HCT116 (cell line): Measurements from ENCODE around the gene IFIT3. TPM values are rescaled to one million over a fixed set of nuclear protein-coding genes. Genes with fewer than 3 reads are reported as not detected.

Source experiments
- ATAC-seq: fragments of 200-7000 bp; cut with Tn5 transposase; 2 replicates; pipeline ENCODE4 v1.9.1; 2020; ENCODE audit warnings: mild to moderate bottlenecking, moderate library complexity
- BruUV-seq: library from RNA; stranded (reverse); fragments of 400-500 nt; replicated peaks from 2 replicates; lab custom pipeline; 2021; lab: Mats Ljungman, UMichigan
- CTCF ChIA-PET: fragments of 300-600 bp; sonication (Branson Sonifier 250); formaldehyde crosslinking; loops from one replicate; lab custom pipeline; 2021; ENCODE audit warnings: antibody characterized with exemption; lab: Charles Lee
- POLR2A ChIA-PET: fragments of 300-600, 350-600 bp; sonication (Branson Sonifier 250); formaldehyde crosslinking; loops from one replicate; lab custom pipeline; 2021; ENCODE audit warnings: antibody characterized with exemption; lab: Charles Lee
- RAD21 ChIA-PET, 2 experiments: fragments of 300-600 bp; sonication (Branson Sonifier 250); formaldehyde crosslinking; loops; one replicate each; lab custom pipeline; 2023; ENCODE audit warnings: low total read pairs in 2 of 2; ENCODE audit not compliant: uncharacterized antibody in 2 of 2, unreplicated experiment in 2 of 2, low non-redundant PET in 1 of 2; lab: Charles Lee
- DNase-seq: peaks from one replicate; pipeline ENCODE4 v3.0.0-alpha.2; 2010; ENCODE audit warnings: low read depth, low spot score
- H2AFZ ChIP-seq: fragments of 200-600 bp; shearing (Covaris generic), sonication (generic); 2 replicates; pipeline ENCODE4 v1.6.1; 2017; ENCODE audit warnings: low read depth, mixed run types, mixed read lengths, antibody characterized with exemption, low read length; ENCODE audit not compliant: poor library complexity, severe bottlenecking
- H3K27ac ChIP-seq: 2 replicates; pipeline ENCODE4 v1.5.1; 2012; ENCODE audit warnings: low read depth, low read length
- H3K27me3 ChIP-seq: fragments of 200-600 bp; sonication (generic); 2 replicates; pipeline ENCODE4 v1.6.1; 2016; ENCODE audit warnings: mixed run types, low read length, mixed read lengths; ENCODE audit not compliant: insufficient read depth
- H3K36me3 ChIP-seq, 2 experiments: fragments of 200-500 bp in 1 of 2; fragments of 200-600 bp in 1 of 2; sonication (Bioruptor generic) in 1 of 2; sonication (generic) in 1 of 2; 2 replicates each; pipeline versions ENCODE4 v1.5.1 to v1.6.1; 2014 to 2016; ENCODE audit warnings: low read length in 2 of 2, inconsistent platforms in 1 of 2, mixed read lengths in 1 of 2, mixed run types in 1 of 2; ENCODE audit not compliant: insufficient read depth in 2 of 2, control insufficient read depth in 1 of 2
- H3K4me1 ChIP-seq, 2 experiments: fragments of 200-600 bp in 1 of 2; sonication (generic) in 1 of 2; 2 replicates each; pipeline versions ENCODE4 v1.5.1 to v1.6.1; 2012 to 2017; ENCODE audit warnings: low read length in 2 of 2, inconsistent platforms in 1 of 2, mild to moderate bottlenecking in 1 of 2, mixed read lengths in 1 of 2, mixed run types in 1 of 2, moderate library complexity in 1 of 2; ENCODE audit not compliant: insufficient read depth in 2 of 2, control insufficient read depth in 1 of 2
- H3K4me2 ChIP-seq: fragments of 200-600 bp; sonication (generic); 2 replicates; pipeline ENCODE4 v1.6.1; 2017; ENCODE audit warnings: mixed run types, low read length, mixed read lengths
- H3K4me3 ChIP-seq, 2 experiments: fragments of 200-600 bp in 1 of 2; sonication (generic) in 1 of 2; replicated peaks in 1 of 2; 2 replicates each; pipeline ENCODE4 v1.5.1; 2011 to 2016; ENCODE audit warnings: low read length in 2 of 2, control low read depth in 1 of 2, low read depth in 1 of 2, mild to moderate bottlenecking in 1 of 2, mixed read lengths in 1 of 2, mixed run types in 1 of 2
- H3K79me2 ChIP-seq: fragments of 200-600 bp; sonication (generic); 2 replicates; pipeline ENCODE4 v1.6.1; 2017; ENCODE audit warnings: mild to moderate bottlenecking, mixed run types, low read length, moderate library complexity, mixed read lengths; ENCODE audit not compliant: insufficient read depth
- H3K9ac ChIP-seq: fragments of 200-600 bp; sonication (generic); 2 replicates; pipeline ENCODE4 v1.6.1; 2016; ENCODE audit warnings: low read length, mixed read lengths
- H3K9me2 ChIP-seq: fragments of 200-600 bp; sonication (generic), shearing (Covaris generic); 2 replicates; pipeline ENCODE4 v1.6.1; 2017; ENCODE audit warnings: mixed run types, mild to moderate bottlenecking, moderate library complexity; ENCODE audit not compliant: insufficient read depth
- H3K9me3 ChIP-seq, 2 experiments: fragments of 200-500 bp in 1 of 2; fragments of 200-600 bp in 1 of 2; sonication (Bioruptor generic) in 1 of 2; sonication (generic) in 1 of 2; 2 replicates each; pipeline ENCODE4 v1.6.1; 2014 to 2017; ENCODE audit warnings: low read length in 2 of 2, mixed read lengths in 2 of 2, inconsistent platforms in 1 of 2, low read depth in 1 of 2, mild to moderate bottlenecking in 1 of 2, mixed run types in 1 of 2, moderate library complexity in 1 of 2; ENCODE audit not compliant: control insufficient read depth in 1 of 2, insufficient read depth in 1 of 2
- H4K20me1 ChIP-seq: fragments of 200-600 bp; sonication (generic), shearing (Covaris generic); 2 replicates; pipeline ENCODE4 v1.6.1; 2017; ENCODE audit warnings: mixed run types, mild to moderate bottlenecking, moderate library complexity; ENCODE audit not compliant: insufficient read depth
- ATF3 ChIP-seq: IDR thresholded peaks from 2 replicates; pipeline ENCODE4 v1.6.1; 2012
- CBX3 ChIP-seq: IDR thresholded peaks from 2 replicates; pipeline ENCODE4 v1.6.1; 2012; ENCODE audit warnings: low read depth
- CEBPB ChIP-seq: IDR thresholded peaks from 2 replicates; pipeline ENCODE4 v1.6.1; 2012; ENCODE audit warnings: low read depth
- EGR1 ChIP-seq: IDR thresholded peaks from 2 replicates; pipeline ENCODE4 v1.6.1; 2012; ENCODE audit warnings: low read depth
- ELF1 ChIP-seq: IDR thresholded peaks from 2 replicates; pipeline ENCODE4 v1.6.1; 2012; ENCODE audit warnings: low read depth, borderline replicate concordance
- EZH2 ChIP-seq: fragments of 200-600 bp; sonication (generic); IDR thresholded peaks from 2 replicates; pipeline ENCODE4 v1.6.1; 2017; ENCODE audit warnings: antibody characterized with exemption, mixed run types
- FOSL1 ChIP-seq: IDR thresholded peaks from 2 replicates; pipeline ENCODE4 v1.6.1; 2012; ENCODE audit warnings: low read depth
- JUND ChIP-seq: IDR thresholded peaks from 2 replicates; pipeline ENCODE4 v1.6.1; 2012
- POLR2AphosphoS5 ChIP-seq: IDR thresholded peaks from 2 replicates; pipeline ENCODE4 v1.6.1; 2011; ENCODE audit warnings: mild to moderate bottlenecking, low read depth, low read length, moderate library complexity
- RAD21 ChIP-seq: IDR thresholded peaks from 2 replicates; pipeline ENCODE4 v1.6.1; 2012; ENCODE audit warnings: low read depth, mild to moderate bottlenecking
- SIN3A ChIP-seq: IDR thresholded peaks from 2 replicates; pipeline ENCODE4 v1.6.1; 2012; ENCODE audit warnings: low read depth
- SP1 ChIP-seq: IDR thresholded peaks from 2 replicates; pipeline ENCODE4 v1.6.1; 2012; ENCODE audit warnings: low read depth
- SRF ChIP-seq: IDR thresholded peaks from 2 replicates; pipeline ENCODE4 v1.6.1; 2012; ENCODE audit warnings: low read depth
- YY1 ChIP-seq: IDR thresholded peaks from 2 replicates; pipeline ENCODE4 v1.6.1; 2011; ENCODE audit warnings: low read length, low read depth, moderate library complexity, mild to moderate bottlenecking; ENCODE audit not compliant: insufficient replicate concordance; ENCODE audit errors: extremely low read depth
- ZNF274 ChIP-seq: fragments of 200-500 bp; sonication (Bioruptor generic); IDR thresholded peaks from 2 replicates; pipeline ENCODE4 v1.6.1; 2014; ENCODE audit warnings: mild to moderate bottlenecking, low read depth, low read length, inconsistent platforms
- intact Hi-C: fragments of 100-400 bp; cut with micrococcal nuclease; formaldehyde crosslinking; loops from 2 replicates; pipeline ENCODE4 v1.10.0; 2022
- total RNA-seq: library from RNA; stranded (reverse); gene quantifications from one replicate; pipeline ENCODE4 v1.2.1, GENCODE V29; 2021; ENCODE audit not compliant: unreplicated experiment
- TF ChIP-seq, protein P1 (sequence below): IDR thresholded peaks from 2 replicates; pipeline ENCODE4 v1.6.1; 2011; ENCODE audit warnings: mild to moderate bottlenecking, low read length, moderate library complexity; ENCODE audit not compliant: insufficient replicate concordance; ENCODE audit errors: extremely low read depth

Gene IFIT3
- total RNA-seq, 1 experiment from 2014 or later: 1.1 TPM

- no peak overlapping the region for H3K4me2 ChIP-seq
- no peaks in the 10 kb centered on the region for H3K79me2 ChIP-seq
- no peaks in the 10 kb centered on the region for H4K20me1 ChIP-seq
- no peak overlapping the region for H3K9ac ChIP-seq
- intact Hi-C loops: no loop called here
- H3K9me2 ChIP-seq: no peaks in the 10 kb centered on the region
- H2AFZ ChIP-seq: no peak overlapping the region
- POLR2A ChIA-PET: no interaction called here
- no peak overlapping the region for H3K27ac ChIP-seq
- H3K36me3 ChIP-seq: no peaks in the 10 kb centered on the region
- H3K4me3 ChIP-seq: no peak overlapping the region
- TF ChIP-seq JUND: no peak
- TF ChIP-seq, protein P1, sequence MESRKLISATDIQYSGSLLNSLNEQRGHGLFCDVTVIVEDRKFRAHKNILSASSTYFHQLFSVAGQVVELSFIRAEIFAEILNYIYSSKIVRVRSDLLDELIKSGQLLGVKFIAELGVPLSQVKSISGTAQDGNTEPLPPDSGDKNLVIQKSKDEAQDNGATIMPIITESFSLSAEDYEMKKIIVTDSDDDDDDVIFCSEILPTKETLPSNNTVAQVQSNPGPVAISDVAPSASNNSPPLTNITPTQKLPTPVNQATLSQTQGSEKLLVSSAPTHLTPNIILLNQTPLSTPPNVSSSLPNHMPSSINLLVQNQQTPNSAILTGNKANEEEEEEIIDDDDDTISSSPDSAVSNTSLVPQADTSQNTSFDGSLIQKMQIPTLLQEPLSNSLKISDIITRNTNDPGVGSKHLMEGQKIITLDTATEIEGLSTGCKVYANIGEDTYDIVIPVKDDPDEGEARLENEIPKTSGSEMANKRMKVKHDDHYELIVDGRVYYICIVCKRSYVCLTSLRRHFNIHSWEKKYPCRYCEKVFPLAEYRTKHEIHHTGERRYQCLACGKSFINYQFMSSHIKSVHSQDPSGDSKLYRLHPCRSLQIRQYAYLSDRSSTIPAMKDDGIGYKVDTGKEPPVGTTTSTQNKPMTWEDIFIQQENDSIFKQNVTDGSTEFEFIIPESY: no peak
- TF ChIP-seq RAD21: no peak
- no peak for TF ChIP-seq ATF3
- no peak for TF ChIP-seq POLR2AphosphoS5
- TF ChIP-seq ZNF274: no peak
- TF ChIP-seq CBX3: no peak
- no peak for TF ChIP-seq CEBPB
- no peak for TF ChIP-seq ELF1
- TF ChIP-seq EGR1: no peak
- no peak for TF ChIP-seq EZH2
- TF ChIP-seq FOSL1: no peak
- no peak for TF ChIP-seq SP1
- no peak for TF ChIP-seq SRF
- TF ChIP-seq YY1: no peak
- TF ChIP-seq SIN3A: no peak
- DNase-seq (no peak), ATAC-seq (no peak)
- CTCF ChIA-PET: no interaction called here
- H3K4me1 ChIP-seq: peaks cover 0 to 6% of the 10 kb centered on the region in 2 experiments; a peak in 2 of 4 replicates
- no peaks in the 10 kb centered on the region for H3K27me3 ChIP-seq
- BruUV-seq: no TSS peak
- RAD21 ChIA-PET: no interaction called here
- no peaks in the 10 kb centered on the region for H3K9me3 ChIP-seq
These were observed 20.6 kb upstream of the IFIT3 start for GRCh38 chr10:89307269-89307577.
